Thyroid gland (tissue), 4 donors: ENCODE measurements around the gene DMRTB1. TPM values are rescaled to one million over a fixed set of nuclear protein-coding genes. Genes with fewer than 3 reads are reported as not detected.

Experiments
- DNase-seq, 2 donors: peaks; one replicate each; pipeline ENCODE4 v3.0.0-alpha.2; 2019
- H3K27ac ChIP-seq, 3 donors: fragments of 200-600 bp; sonication (generic); 1 replicate in 2 of 3; 2 replicates in 1 of 3; pipeline ENCODE4 v1.5.1; 2016 to 2019; ENCODE audit warnings: mild to moderate bottlenecking in 1 of 3, moderate library complexity in 1 of 3
- H3K27me3 ChIP-seq: fragments of 200-600 bp; sonication (generic); one replicate; pipeline ENCODE4 v1.5.1; 2019
- H3K36me3 ChIP-seq, 2 donors: fragments of 200-600 bp; sonication (generic); one replicate each; pipeline ENCODE4 v1.5.1; 2016 to 2019
- H3K4me1 ChIP-seq, 2 donors: fragments of 200-600 bp; sonication (generic); one replicate each; pipeline ENCODE4 v1.5.1; 2017 to 2019
- H3K4me3 ChIP-seq, 3 donors: fragments of 200-600 bp; sonication (generic); replicated peaks in 1 of 3; 1 replicate in 2 of 3; 2 replicates in 1 of 3; pipeline ENCODE4 v1.5.1; 2016; ENCODE audit warnings: mild to moderate bottlenecking in 1 of 3
- H3K9me3 ChIP-seq: fragments of 200-600 bp; sonication (generic); one replicate; pipeline ENCODE4 v1.5.1; 2017
- CTCF ChIP-seq, 6 experiments: fragments of 200-600 bp in 3 of 6; fragments of 450-650 bp in 3 of 6; sonication (generic) in 3 of 6; IDR thresholded peaks; one replicate each; pipeline ENCODE4 v1.5.1; 2016 to 2019; ENCODE audit warnings: antibody characterized with exemption in 6 of 6, mild to moderate bottlenecking in 2 of 6, inconsistent platforms in 1 of 6, moderate library complexity in 1 of 6
- POLR2A ChIP-seq, 2 donors: fragments of 450-650 bp; IDR thresholded peaks; one replicate each; pipeline ENCODE4 v1.6.1; 2017; ENCODE audit warnings: antibody characterized with exemption in 2 of 2, mild to moderate bottlenecking in 2 of 2, moderate library complexity in 1 of 2
- WGBS, 2 donors: methylation state at CpG; one replicate each; pipeline ENCODE4 v1.1.5; 2017; 5-methylcytosine and 5-hydroxymethylcytosine counted together
- intact Hi-C: fragments of 100-400 bp; cut with DNase I; formaldehyde crosslinking; loops from one replicate; pipeline ENCODE4 v1.15.1; 2023
- total RNA-seq, 4 donors: library from RNA; depleted of rRNA; stranded (reverse); fragments of >200 nt; gene quantifications; one replicate each; pipeline ENCODE4 v1.2.3, GENCODE V29; 2016

Gene DMRTB1
- total RNA-seq, 4 donors from 2014 or later, result 0.27 TPM; not detected in 3

- no peak for DNase-seq
- H3K4me1 ChIP-seq, result no peaks in the 10 kb centered on the region
- intact Hi-C loops, result no loop called here
- no peak for TF ChIP-seq POLR2A (IDR thresholded peaks at IDR 0.05)
- TF ChIP-seq CTCF (IDR thresholded peaks at IDR 0.05), result no peak
- no peak overlapping the region for H3K27ac ChIP-seq
- no peaks in the 10 kb centered on the region for H3K9me3 ChIP-seq
- H3K4me3 ChIP-seq, result no peak overlapping the region
- 68% methylated on average over 8 of the region's 8 CpGs for WGBS, 2 donors
- H3K27me3 ChIP-seq, result no peaks in the 10 kb centered on the region
- H3K36me3 ChIP-seq, result no peaks in the 10 kb centered on the region
Measured at GRCh38 chr1:53449693-53450092, 9.5 kb upstream of the DMRTB1 start.

- Histone ChIP-seq H3K4me1 (no peaks in the 10 kb centered on the region), H3K4me3 (no peak overlapping the region), H3K27ac (no peak overlapping the region), H3K36me3 (no peaks in the 10 kb centered on the region), H3K27me3 (no peaks in the 10 kb centered on the region), H3K9me3 (no peaks in the 10 kb centered on the region)
- no peak for DNase-seq
- TF ChIP-seq POLR2A (IDR thresholded peaks at IDR 0.05) (no peak), CTCF (IDR thresholded peaks at IDR 0.05) (peak in 1 of 6 experiments; percentile 16)
- intact Hi-C loops, result no loop called here
- WGBS, 2 donors, result 33 to 38% methylated on average over 2 of the region's 2 CpGs
Measured at GRCh38 chr1:53450225-53450624, 9.0 kb upstream of the DMRTB1 start.

GRCh38 chr1:53454019-53454418 lies 5.2 kb upstream of the DMRTB1 start:
- Histone ChIP-seq H3K4me1 (no peaks in the 10 kb centered on the region), H3K36me3 (no peaks in the 10 kb centered on the region), H3K27me3 (no peaks in the 10 kb centered on the region), H3K9me3 (no peaks in the 10 kb centered on the region), H3K4me3 (no peak overlapping the region), H3K27ac (no peak overlapping the region)
- TF ChIP-seq POLR2A (IDR thresholded peaks at IDR 0.05) (no peak), CTCF (IDR thresholded peaks at IDR 0.05) (no peak)
- DNase-seq, result no peak
- WGBS, 2 donors, result 56% methylated on average over 3 of the region's 3 CpGs
- intact Hi-C loops, result no loop called here

- no peaks in the 10 kb centered on the region for H3K9me3 ChIP-seq
- intact Hi-C loops, result no loop called here
- no peaks in the 10 kb centered on the region for H3K4me1 ChIP-seq
- no peak overlapping the region for H3K27ac ChIP-seq
- no peak overlapping the region for H3K4me3 ChIP-seq
- no peak for DNase-seq
- H3K27me3 ChIP-seq, result no peaks in the 10 kb centered on the region
- TF ChIP-seq POLR2A (IDR thresholded peaks at IDR 0.05) (no peak), CTCF (IDR thresholded peaks at IDR 0.05) (no peak)
- H3K36me3 ChIP-seq, result no peaks in the 10 kb centered on the region
- WGBS, 2 donors, result 84 to 87% methylated on average over 6 of the region's 6 CpGs
Measured at GRCh38 chr1:53455364-53455991, 3.7 kb upstream of the DMRTB1 start.

GRCh38 chr1:53458634-53459033 lies 565 bp upstream of the DMRTB1 start:
- no peak for DNase-seq
- Histone ChIP-seq H3K27me3 (no peaks in the 10 kb centered on the region), H3K36me3 (no peaks in the 10 kb centered on the region), H3K9me3 (no peaks in the 10 kb centered on the region), H3K4me3 (no peak overlapping the region), H3K27ac (no peak overlapping the region), H3K4me1 (no peaks in the 10 kb centered on the region)
- intact Hi-C loops, result no loop called here
- 71 to 76% methylated on average over 3 of the region's 3 CpGs for WGBS, 2 donors
- TF ChIP-seq POLR2A (IDR thresholded peaks at IDR 0.05) (no peak), CTCF (IDR thresholded peaks at IDR 0.05) (no peak)
